ENCODE data around the gene DDX10. TPM values are rescaled to one million over a fixed set of nuclear protein-coding genes. Genes with fewer than 3 reads are reported as not detected.

The DDX10 gene
- total and polyA plus RNA-seq, 2 of the 8 experiments (the other 6 are each of a cell fraction or from before 2014, with no cell fraction given) = 49.2 to 52.2 TPM

GRCh38 chr11:108793611-108794010 lies 128.7 kb downstream of the DDX10 start (continued):
- TF ChIP-seq GTF2F1 (IDR thresholded peaks at IDR 0.05; ENCODE audit: borderline replicate concordance, low read depth, low read length) = no peak

Data from H1 (cell line).